Brain pericyte (primary cell): Measurements from ENCODE around the gene MFAP3.
"Not testable (repeated sequence)": the region's sequence is repeated elsewhere in the genome, so short reads cannot be mapped to it uniquely, and the experiment has no call there.

Experiments used
- DNase-seq: peaks from one replicate; pipeline ENCODE4 v3.0.0-alpha.2; 2012; ENCODE audit warnings: low read depth, low spot score

The MFAP3 gene

GRCh38 chr5:154038707-154039457, at the start of gene MFAP3, which contains the start of gene FAM114A2:
MFAP3 (plus strand) TSS chr5:154038967; CDS start chr5:154049723, 10,756 bp downstream.
FAM114A2 (minus strand) TSS chr5:154038910; CDS start chr5:154034953, 3,957 bp downstream.
- peak; percentile 47 for DNase-seq

GRCh38 chr5:153991168-153991567, 47.6 kb upstream of the MFAP3 start:
- no peak for DNase-seq

- DNase-seq = no peak
Measured at GRCh38 chr5:153998010-153998409, 40.8 kb upstream of the MFAP3 start.

- no peak for DNase-seq
Measured at GRCh38 chr5:153998768-153999167, 40.0 kb upstream of the MFAP3 start.

- no peak for DNase-seq
Measured at GRCh38 chr5:153999995-154000394, 38.8 kb upstream of the MFAP3 start.

GRCh38 chr5:154000703-154001102, 38.1 kb upstream of the MFAP3 start:
- DNase-seq = no peak

GRCh38 chr5:154002093-154002492, 36.7 kb upstream of the MFAP3 start:
- DNase-seq = no peak

GRCh38 chr5:154002511-154003020, 36.2 kb upstream of the MFAP3 start:
- DNase-seq = no peak

GRCh38 chr5:154005648-154006047, 33.1 kb upstream of the MFAP3 start:
- no peak for DNase-seq

GRCh38 chr5:154010660-154011059, 28.1 kb upstream of the MFAP3 start:
- no peak for DNase-seq

GRCh38 chr5:154015071-154015693, 23.6 kb upstream of the MFAP3 start:
- no peak for DNase-seq

- not testable (repeated sequence) for DNase-seq
Measured at GRCh38 chr5:154018919-154019318, 19.8 kb upstream of the MFAP3 start.

- DNase-seq = no peak
Measured at GRCh38 chr5:154025951-154026350, 12.8 kb upstream of the MFAP3 start.

GRCh38 chr5:154031937-154032489, 6.8 kb upstream of the MFAP3 start:
- DNase-seq = no peak

- DNase-seq = no peak
Measured at GRCh38 chr5:154034944-154035343, 3.8 kb upstream of the MFAP3 start.

- no peak for DNase-seq
Measured at GRCh38 chr5:154038261-154038706, 483 bp upstream of the MFAP3 start.

GRCh38 chr5:154039458-154039829, 677 bp downstream of the MFAP3 start:
- DNase-seq = no peak

- DNase-seq = no peak
Measured at GRCh38 chr5:154042766-154043165, 4.0 kb downstream of the MFAP3 start.

- no peak for DNase-seq
Measured at GRCh38 chr5:154044099-154044498, 5.3 kb downstream of the MFAP3 start.

- no peak for DNase-seq
Measured at GRCh38 chr5:154044581-154044980, 5.8 kb downstream of the MFAP3 start.

- DNase-seq = no peak
Measured at GRCh38 chr5:154046486-154046885, 7.7 kb downstream of the MFAP3 start.

GRCh38 chr5:154047324-154047723, 8.6 kb downstream of the MFAP3 start:
- DNase-seq = no peak

- no peak for DNase-seq
Measured at GRCh38 chr5:154049636-154050035, 10.9 kb downstream of the MFAP3 start.
